Activated naive CD8-positive, alpha-beta T cell treated with anti-CD3 and anti-CD28 coated beads, Interleukin-2, amount 10 ng/mL, durations not matched to agents 7 days and 5 days (primary cell): ENCODE measurements around the gene LHX3. TPM values are rescaled to one million over a fixed set of nuclear protein-coding genes. Genes with fewer than 3 reads are reported as not detected.
"Not testable (repeated sequence)": the region's sequence is repeated elsewhere in the genome, so short reads cannot be mapped to it uniquely, and the experiment has no call there.

Experiments
- ATAC-seq: fragments of 150-1000 bp; cut with Tn5 transposase; one replicate; pipeline ENCODE4 v1.10.0; 2021; ENCODE audit warnings: low read depth, moderate library complexity
- POLR2A ChIA-PET: fragments of 350-600 bp; sonication (Branson Sonifier 250); formaldehyde crosslinking; loops from one replicate; lab custom pipeline; 2021; ENCODE audit warnings: antibody characterized with exemption; lab: Charles Lee
- DNase-seq: peaks from one replicate; pipeline ENCODE4 v3.0.0; 2021
- H3K27ac Mint-ChIP-seq: one replicate; pipeline ENCODE4 v1.8.0; 2022; ENCODE audit warnings: mild to moderate bottlenecking, mixed read lengths
- H3K27me3 Mint-ChIP-seq: one replicate; pipeline ENCODE4 v1.8.0; 2022; ENCODE audit warnings: mild to moderate bottlenecking, moderate library complexity, mixed read lengths
- H3K36me3 Mint-ChIP-seq: one replicate; pipeline ENCODE4 v1.8.0; 2021; ENCODE audit warnings: mild to moderate bottlenecking, mixed read lengths
- H3K4me1 Mint-ChIP-seq: one replicate; pipeline ENCODE4 v1.8.0; 2021; ENCODE audit warnings: mixed read lengths
- H3K4me3 Mint-ChIP-seq: one replicate; pipeline ENCODE4 v1.8.0; 2022; ENCODE audit warnings: mild to moderate bottlenecking, moderate library complexity, mixed read lengths
- H3K9me3 Mint-ChIP-seq: one replicate; pipeline ENCODE4 v1.8.0; 2021; ENCODE audit warnings: mixed read lengths
- total RNA-seq, 2 experiments: library from RNA; stranded (reverse); gene quantifications; one replicate each; pipeline ENCODE4 v1.2.3, GENCODE V29; 2021

Gene LHX3
- total RNA-seq, 2 experiments from 2014 or later = not detected

DNA sequence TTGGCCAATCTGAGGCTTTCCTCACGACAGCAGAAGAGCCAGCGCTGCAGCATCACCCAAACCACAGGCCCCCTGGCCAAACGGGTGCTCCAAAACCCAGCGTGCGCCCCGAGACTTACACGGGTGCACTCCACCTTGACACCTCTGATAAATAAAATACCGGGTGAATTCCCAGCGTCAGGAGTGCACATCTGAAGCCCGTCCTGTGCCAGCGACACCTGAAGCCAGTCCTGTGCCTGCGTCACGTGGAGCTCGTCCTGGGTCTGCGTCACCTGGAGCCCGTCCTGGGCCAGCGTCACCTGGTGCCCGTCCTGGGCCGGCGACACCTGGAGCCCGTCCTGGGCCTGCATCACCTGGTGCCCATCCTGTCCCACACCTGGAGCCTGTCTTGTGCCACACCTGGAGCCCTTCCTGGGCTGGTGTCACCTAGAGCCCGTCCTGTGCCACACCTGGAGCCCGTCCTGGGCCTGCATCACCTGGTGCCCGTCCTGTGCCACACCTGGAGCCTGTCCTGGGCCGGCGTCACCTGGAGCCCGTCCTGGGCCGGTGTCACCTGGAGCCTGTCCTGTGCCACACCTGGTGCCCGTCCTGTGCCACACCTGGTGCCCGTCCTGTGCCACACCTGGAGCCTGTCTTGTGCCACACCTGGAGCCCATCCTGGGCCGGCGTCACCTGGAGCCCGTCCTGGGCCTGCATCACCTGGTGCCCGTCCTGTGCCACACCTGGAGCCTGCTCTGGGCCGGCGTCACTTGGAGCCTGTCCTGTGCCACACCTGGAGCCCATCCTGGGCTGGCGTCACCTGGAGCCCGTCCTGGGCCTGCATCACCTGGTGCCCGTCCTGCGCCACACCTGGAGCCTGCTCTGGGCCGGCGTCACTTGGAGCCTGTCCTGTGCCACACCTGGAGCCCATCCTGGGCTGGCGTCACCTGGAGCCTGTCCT lies 31.8 kb upstream of the LHX3 start:
- peaks cover 22% of the 10 kb centered on the region for H3K4me1 Mint-ChIP-seq
- POLR2A ChIA-PET, ATAC-seq, H3K4me3 Mint-ChIP-seq, H3K27ac Mint-ChIP-seq, H3K9me3 Mint-ChIP-seq, DNase-seq, H3K36me3 Mint-ChIP-seq, H3K27me3 Mint-ChIP-seq: not testable (repeated sequence)

- Mint-ChIP-seq H3K4me1 (peaks cover 22% of the 10 kb centered on the region), H3K27ac (no peak overlapping the region), H3K9me3 (no peaks in the 10 kb centered on the region), H3K4me3 (no peak overlapping the region), H3K27me3 (no peaks in the 10 kb centered on the region), H3K36me3 (peaks cover 3% of the 10 kb centered on the region)
- ATAC-seq = no peak
- POLR2A ChIA-PET = no interaction called here
- DNase-seq = no peak
These were observed 31.0 kb upstream of the LHX3 start for GRCh38 chr9:136235709-136236455.

GRCh38 chr9:136235171-136235570 lies 30.2 kb upstream of the LHX3 start:
- no peak overlapping the region for H3K27ac Mint-ChIP-seq
- POLR2A ChIA-PET = no interaction called here
- H3K4me1 Mint-ChIP-seq = peaks cover 22% of the 10 kb centered on the region

GRCh38 chr9:136234597-136234996 lies 29.7 kb upstream of the LHX3 start:
- Mint-ChIP-seq H3K27ac (no peak overlapping the region), H3K27me3 (no peaks in the 10 kb centered on the region), H3K36me3 (peaks cover 3% of the 10 kb centered on the region), H3K9me3 (no peaks in the 10 kb centered on the region), H3K4me1 (peaks cover 21% of the 10 kb centered on the region), H3K4me3 (no peak overlapping the region)
- POLR2A ChIA-PET = no interaction called here
- no peak for ATAC-seq
- no peak for DNase-seq

More at GRCh38 chr9:136235171-136235570, 30.2 kb upstream of the LHX3 start:
- Mint-ChIP-seq H3K36me3 (peaks cover 3% of the 10 kb centered on the region), H3K27me3 (no peaks in the 10 kb centered on the region), H3K4me3 (no peak overlapping the region), H3K9me3 (no peaks in the 10 kb centered on the region)
- DNase-seq = no peak
- ATAC-seq = no peak

DNA sequence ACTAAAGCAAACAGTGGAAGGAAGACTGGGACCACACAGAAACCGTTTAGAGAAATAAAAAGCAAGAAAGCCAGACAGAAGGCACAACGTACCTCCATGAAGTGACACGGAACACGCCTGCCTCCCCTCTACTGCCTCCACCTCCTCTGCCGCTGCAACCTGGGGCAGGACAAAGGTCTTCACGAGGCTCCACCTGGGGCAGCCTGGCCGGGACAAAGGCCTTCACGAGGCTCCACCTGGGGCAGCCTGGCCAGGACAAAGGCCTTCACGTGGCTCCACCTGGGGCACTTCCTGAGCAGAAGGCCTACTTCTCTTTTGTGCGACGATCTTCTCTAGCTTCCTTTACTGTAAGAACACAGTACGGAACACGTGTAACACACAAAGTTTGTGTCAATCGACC lies 28.9 kb upstream of the LHX3 start:
- Mint-ChIP-seq H3K27ac (peak overlapping the region; percentile 28), H3K9me3 (no peaks in the 10 kb centered on the region), H3K4me1 (peaks cover 20% of the 10 kb centered on the region), H3K27me3 (no peaks in the 10 kb centered on the region), H3K36me3 (peaks cover 3% of the 10 kb centered on the region), H3K4me3 (no peak overlapping the region)
- DNase-seq = no peak
- POLR2A ChIA-PET = no interaction called here
- ATAC-seq = no peak

DNA sequence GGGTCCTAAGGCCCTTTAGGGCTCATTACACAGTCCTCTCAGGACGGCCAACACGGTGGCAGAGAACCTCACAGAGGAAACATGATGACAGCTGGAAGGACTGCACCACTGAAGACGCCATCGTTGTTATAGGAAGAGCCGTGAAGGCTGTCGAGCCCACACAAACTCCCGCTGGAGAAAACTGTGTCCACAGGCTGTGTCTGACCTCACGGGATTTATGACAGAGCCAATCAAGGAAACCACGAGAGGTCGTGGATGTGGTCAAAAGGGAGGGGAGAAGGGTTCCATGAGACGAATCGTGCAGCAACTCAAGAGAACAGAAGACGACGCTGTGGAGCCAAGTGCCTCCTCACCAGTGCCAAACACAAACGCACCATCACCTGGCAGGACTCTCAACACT lies 28.5 kb upstream of the LHX3 start:
- Mint-ChIP-seq H3K9me3 (no peaks in the 10 kb centered on the region), H3K36me3 (peaks cover 3% of the 10 kb centered on the region), H3K27me3 (no peaks in the 10 kb centered on the region), H3K4me1 (peaks cover 18% of the 10 kb centered on the region), H3K27ac (peak overlapping the region; percentile 66), H3K4me3 (no peak overlapping the region)
- POLR2A ChIA-PET = interaction anchor here (0.7 kb wide), 1 partner anchor 1804 kb away, joined by 4 read pairs; no protein-coding TSS in a partner anchor
- no peak for ATAC-seq
- DNase-seq = no peak

DNA sequence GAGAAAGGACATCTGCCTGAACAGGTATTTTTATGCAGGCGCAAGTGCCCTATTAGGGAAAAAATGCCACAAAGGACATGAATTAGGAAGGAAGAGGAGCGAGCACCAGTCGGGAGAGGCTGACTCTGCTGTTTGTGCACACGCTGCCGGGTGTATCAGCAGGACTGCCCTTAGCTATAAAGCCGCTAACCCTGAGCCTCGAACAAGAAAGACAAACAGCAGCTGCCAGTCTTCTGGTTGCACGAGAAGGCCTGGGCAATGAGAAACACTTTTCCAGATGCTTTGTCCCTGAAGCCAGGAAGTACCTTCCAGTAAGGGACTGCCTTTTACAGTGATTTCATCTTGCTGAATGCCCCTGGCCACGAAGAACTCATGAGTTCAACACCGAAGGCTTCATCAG lies 28.0 kb upstream of the LHX3 start:
- Mint-ChIP-seq H3K4me3 (no peak overlapping the region), H3K4me1 (peaks cover 17% of the 10 kb centered on the region), H3K27me3 (no peaks in the 10 kb centered on the region), H3K9me3 (no peaks in the 10 kb centered on the region), H3K27ac (peak overlapping the region; percentile 66), H3K36me3 (peaks cover 3% of the 10 kb centered on the region)
- ATAC-seq (no peak), DNase-seq (no peak)
- POLR2A ChIA-PET = interaction anchor here (0.7 kb wide), 1 partner anchor 1803 kb away, joined by 4 read pairs; no protein-coding TSS in a partner anchor

DNA sequence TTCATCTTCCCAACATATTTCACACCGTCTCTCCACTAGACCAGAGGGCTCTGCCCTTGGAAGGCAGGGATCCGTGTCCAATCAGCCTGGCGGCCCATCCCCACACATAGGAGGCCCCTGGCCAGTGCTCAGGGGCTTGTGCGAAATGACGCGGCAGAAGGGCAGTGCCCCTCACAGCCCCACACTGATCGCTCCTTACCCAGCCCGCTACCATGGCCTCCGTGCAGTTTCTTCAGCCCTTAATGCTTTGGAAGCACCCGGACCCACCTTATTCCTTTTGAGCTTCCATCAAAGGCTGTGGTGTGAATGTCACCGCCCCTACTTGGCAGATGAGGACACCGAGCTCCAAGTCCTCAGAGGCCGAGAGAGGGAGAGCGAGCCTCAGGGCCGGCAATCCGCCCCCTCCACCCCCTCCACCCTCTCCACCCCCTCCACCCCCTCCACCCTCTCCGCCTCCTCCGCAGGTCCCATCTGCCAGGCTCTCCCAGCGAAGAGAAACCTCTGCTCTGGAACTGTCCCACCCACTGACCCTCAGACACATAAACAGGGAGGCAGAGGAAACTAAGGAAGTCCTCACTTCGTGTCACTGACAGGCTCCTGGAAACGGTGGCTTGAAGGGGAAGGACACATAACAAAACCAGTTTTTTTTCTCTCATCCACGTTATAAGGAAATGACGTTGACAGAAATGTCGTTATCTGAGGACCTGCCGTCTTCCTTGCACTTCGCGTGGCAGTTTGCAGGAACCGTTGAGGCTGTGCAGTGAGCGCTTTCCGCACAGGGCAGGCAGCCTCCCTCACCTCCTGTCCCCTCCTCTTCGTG lies 26.8 kb upstream of the LHX3 start:
- no peak for DNase-seq
- peak; percentile 49 for ATAC-seq
- peaks cover 17% of the 10 kb centered on the region for H3K4me1 Mint-ChIP-seq
- POLR2A ChIA-PET = interaction anchor here (1.0 kb wide), 1 partner anchor 36 kb away, joined by 4 read pairs; no protein-coding TSS in a partner anchor
- no peaks in the 10 kb centered on the region for H3K9me3 Mint-ChIP-seq
- peak overlapping the region; percentile 64 for H3K4me3 Mint-ChIP-seq
- H3K27ac Mint-ChIP-seq = peak overlapping the region; percentile 76
- no peaks in the 10 kb centered on the region for H3K27me3 Mint-ChIP-seq
- H3K36me3 Mint-ChIP-seq = peaks cover 3% of the 10 kb centered on the region

- DNase-seq = no peak
- peak overlapping the region; percentile 61 for H3K27ac Mint-ChIP-seq
- H3K27me3 Mint-ChIP-seq = no peaks in the 10 kb centered on the region
- no peak overlapping the region for H3K4me3 Mint-ChIP-seq
- peaks cover 3% of the 10 kb centered on the region for H3K36me3 Mint-ChIP-seq
- no peak for ATAC-seq
- peaks cover 17% of the 10 kb centered on the region for H3K4me1 Mint-ChIP-seq
- POLR2A ChIA-PET = interaction anchor here (1.0 kb wide), 1 partner anchor 37 kb away, joined by 4 read pairs; no protein-coding TSS in a partner anchor
- no peaks in the 10 kb centered on the region for H3K9me3 Mint-ChIP-seq
These were observed 25.8 kb upstream of the LHX3 start for GRCh38 chr9:136230773-136231172.

DNA sequence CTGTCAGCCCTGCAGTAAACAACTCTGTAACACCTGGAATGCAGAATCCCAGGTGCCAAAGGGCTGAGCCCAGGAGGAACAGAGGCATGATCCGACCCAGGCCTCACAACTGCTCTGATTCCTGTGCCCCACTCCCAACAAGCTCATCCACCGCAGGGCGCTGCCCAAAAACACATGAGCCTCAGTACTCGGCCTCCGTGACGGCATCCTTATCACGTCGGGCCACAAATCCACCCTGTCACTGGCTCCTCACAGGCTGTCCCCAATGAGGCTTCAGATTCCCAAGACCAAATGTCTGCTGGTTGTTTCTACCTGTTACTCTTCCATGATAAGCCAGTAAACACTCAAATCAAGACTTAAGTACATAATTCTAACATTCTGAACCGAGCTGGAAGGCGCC lies 25.4 kb upstream of the LHX3 start:
- no peak for DNase-seq
- no peaks in the 10 kb centered on the region for H3K9me3 Mint-ChIP-seq
- POLR2A ChIA-PET = no interaction called here
- no peak overlapping the region for H3K27ac Mint-ChIP-seq
- peaks cover 3% of the 10 kb centered on the region for H3K36me3 Mint-ChIP-seq
- H3K27me3 Mint-ChIP-seq = no peaks in the 10 kb centered on the region
- H3K4me3 Mint-ChIP-seq = no peak overlapping the region
- no peak for ATAC-seq
- H3K4me1 Mint-ChIP-seq = peaks cover 17% of the 10 kb centered on the region

- DNase-seq = no peak
- peaks cover 20% of the 10 kb centered on the region for H3K4me1 Mint-ChIP-seq
- H3K4me3 Mint-ChIP-seq = no peak overlapping the region
- POLR2A ChIA-PET = no interaction called here
- H3K9me3 Mint-ChIP-seq = no peaks in the 10 kb centered on the region
- no peak for ATAC-seq
- H3K27me3 Mint-ChIP-seq = no peaks in the 10 kb centered on the region
- peaks cover 3% of the 10 kb centered on the region for H3K36me3 Mint-ChIP-seq
- H3K27ac Mint-ChIP-seq = no peak overlapping the region
These were observed 24.5 kb upstream of the LHX3 start for GRCh38 chr9:136229096-136230065.
